GM19099 (cell line): Measurements from ENCODE around the gene MRAP.
A peak's percentile ranks its signal among the peaks of the same experiment; 100 is the strongest.

ENCODE experiments used
- POLR2A ChIP-seq: IDR thresholded peaks from 3 replicates; pipeline ENCODE4 v1.6.1; 2011; ENCODE audit warnings: low read depth; ENCODE audit not compliant: insufficient read length; ENCODE audit errors: extremely low read depth

Gene MRAP

GRCh38 chr21:32298658-32299081 is at the start of gene MRAP:
MRAP (plus strand) TSS chr21:32298855; CDS start chr21:32298972, 117 bp downstream.
- TF ChIP-seq POLR2A: no peak

DNA sequence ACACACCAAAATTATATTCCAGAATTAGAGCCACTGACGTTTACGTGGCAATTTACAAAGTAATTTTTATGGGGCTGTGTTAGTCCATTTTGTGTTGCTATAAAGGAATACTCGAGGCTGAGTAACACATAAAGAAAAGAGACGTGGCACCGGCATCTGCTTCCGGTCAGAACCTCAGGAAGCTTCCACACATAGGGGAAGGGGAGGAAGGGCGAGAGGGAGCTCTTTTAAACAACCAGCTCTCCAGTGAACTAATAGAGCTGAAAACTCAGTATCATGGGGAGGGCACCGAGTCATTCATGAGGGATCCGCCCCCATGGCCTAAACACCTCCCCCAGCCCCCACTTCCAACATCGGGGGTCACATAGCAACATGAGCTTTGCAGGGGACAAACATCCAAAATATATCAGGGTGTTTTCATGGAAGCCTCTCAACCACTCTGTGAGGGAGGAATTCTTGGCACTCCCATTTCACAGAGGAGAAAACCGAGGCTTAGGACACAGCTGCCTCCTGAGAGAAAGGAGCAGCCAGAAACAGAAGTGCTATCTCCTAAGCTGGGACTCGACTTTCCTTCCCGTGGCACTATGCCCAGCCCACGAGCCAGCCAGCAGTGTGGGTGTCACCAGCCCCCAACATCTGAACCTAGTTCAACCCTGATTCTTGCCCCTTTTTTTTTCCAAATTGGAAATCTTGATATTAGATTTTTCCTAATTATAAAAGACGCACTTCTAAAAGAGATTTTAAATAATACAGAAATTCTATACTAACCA is 49.0 kb upstream of the MRAP start:
- no peak for TF ChIP-seq POLR2A

- TF ChIP-seq POLR2A: no peak
Measured at GRCh38 chr21:32252136-32252535, 46.5 kb upstream of the MRAP start.

GRCh38 chr21:32253215-32253641 is 45.4 kb upstream of the MRAP start:
- TF ChIP-seq POLR2A: no peak

DNA sequence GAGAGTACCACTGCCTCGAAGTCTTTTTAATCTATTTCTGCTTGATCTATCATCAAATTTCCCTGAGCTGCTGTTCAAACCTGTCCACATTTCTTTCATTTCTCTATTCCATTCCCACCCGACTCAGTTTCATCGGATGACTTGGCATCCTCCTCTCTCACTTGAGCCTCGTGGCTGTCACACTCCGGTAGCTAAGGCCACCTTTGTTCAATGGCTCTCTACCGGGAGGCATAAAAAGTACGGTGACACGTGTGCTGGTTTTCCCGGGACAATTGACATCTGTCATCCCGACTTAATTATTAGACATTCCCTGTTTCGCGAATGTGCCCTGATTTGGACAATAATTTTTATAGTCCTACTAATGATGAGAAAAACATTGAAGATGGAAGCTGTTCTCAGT is 42.4 kb upstream of the MRAP start:
- TF ChIP-seq POLR2A: no peak

DNA sequence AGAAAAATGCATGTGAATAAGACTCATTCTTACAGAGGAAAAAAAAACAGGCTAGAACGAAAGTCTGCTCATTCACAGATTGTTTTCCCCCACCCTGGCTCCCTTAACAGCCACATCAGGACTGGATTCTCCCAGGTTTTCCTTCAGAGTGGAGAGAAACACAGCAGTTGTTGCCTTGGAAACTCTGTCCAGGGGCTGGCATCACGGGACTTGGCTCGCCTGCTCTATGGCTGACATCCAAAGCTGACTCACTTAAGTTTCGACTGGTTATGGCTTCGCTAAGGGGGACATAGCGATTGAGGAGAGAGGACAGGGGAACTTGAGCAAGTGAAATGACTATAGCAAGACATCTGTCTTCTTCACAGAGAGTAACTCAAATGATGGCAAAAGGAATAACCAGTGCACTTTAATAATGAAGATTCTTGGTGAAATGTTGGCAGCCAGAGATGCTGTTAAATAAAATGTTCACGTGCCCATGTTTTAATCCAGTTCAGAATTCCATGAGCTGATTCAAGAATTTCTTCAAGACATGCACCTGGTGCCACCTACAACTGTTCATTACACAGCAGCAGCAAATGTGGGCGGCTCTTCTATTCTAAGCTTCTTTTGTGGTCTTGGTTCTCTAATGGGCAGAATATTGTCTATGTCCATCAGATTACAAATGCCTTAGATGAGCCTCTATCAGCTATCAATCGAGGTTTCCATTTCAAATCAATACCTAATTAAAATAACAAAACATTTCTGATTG is 41.6 kb upstream of the MRAP start:
- TF ChIP-seq POLR2A: no peak

GRCh38 chr21:32257962-32258785 is 40.5 kb upstream of the MRAP start:
- TF ChIP-seq POLR2A: no peak

DNA sequence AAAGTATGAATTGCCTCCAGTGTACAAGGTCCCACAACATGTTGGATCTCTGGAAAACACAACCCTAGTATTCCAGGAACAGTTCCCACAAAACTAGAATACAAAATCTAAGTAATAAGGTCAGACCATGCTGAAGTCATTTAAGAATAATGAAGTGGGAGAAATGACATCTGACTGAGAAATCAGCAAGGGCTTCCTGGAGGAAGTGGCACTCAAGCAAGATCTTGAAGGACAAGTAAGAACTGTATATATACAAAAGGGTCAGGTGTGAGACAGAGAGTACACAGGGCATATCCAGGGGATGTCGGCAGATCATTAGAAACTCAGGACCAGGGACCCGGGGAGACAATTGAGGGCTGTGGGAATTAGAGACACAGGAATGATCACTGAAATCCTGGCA is 38.5 kb upstream of the MRAP start:
- no peak for TF ChIP-seq POLR2A

DNA sequence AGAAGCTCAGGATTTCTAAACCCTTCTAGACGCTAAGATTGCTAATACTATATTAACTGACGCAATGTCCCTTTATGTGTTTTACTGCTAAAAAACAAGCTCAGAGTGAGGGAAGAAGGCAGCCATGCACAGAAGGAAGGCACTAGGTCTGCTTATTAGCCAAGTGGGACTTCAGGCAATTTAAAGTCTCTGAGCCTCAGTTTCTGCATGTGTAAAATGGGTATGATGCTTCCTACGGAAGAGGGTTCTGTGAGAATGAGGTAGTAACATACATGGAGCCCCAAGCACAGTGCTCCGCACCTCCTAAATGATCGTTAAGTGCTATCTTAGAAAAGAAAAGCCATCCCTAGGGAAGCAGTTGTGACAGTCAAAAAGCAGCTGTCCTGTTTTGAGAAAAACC is 36.7 kb upstream of the MRAP start:
- no peak for TF ChIP-seq POLR2A

DNA sequence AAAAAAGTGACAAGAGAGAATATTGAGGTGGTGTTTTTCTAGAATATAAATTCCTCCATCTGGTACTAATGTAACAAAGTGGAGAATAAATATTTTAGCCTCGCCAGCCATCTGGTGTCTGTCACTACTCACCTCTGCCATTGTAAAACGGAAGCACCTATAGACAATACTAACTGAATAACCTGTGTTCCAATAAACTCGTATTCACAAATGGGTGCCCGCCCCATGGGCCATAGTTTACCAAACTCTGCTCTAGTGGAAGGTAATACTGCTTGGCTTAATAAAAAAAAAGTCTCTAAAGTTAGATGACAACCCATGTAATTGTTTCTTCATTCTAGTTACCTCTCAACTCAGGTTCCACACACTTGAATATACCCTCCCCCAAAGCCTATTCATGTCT is 27.9 kb upstream of the MRAP start:
- no peak for TF ChIP-seq POLR2A

GRCh38 chr21:32276671-32277070 is 22.0 kb upstream of the MRAP start:
- no peak for TF ChIP-seq POLR2A

- TF ChIP-seq POLR2A: no peak
Measured at GRCh38 chr21:32278103-32278502, 20.6 kb upstream of the MRAP start.

DNA sequence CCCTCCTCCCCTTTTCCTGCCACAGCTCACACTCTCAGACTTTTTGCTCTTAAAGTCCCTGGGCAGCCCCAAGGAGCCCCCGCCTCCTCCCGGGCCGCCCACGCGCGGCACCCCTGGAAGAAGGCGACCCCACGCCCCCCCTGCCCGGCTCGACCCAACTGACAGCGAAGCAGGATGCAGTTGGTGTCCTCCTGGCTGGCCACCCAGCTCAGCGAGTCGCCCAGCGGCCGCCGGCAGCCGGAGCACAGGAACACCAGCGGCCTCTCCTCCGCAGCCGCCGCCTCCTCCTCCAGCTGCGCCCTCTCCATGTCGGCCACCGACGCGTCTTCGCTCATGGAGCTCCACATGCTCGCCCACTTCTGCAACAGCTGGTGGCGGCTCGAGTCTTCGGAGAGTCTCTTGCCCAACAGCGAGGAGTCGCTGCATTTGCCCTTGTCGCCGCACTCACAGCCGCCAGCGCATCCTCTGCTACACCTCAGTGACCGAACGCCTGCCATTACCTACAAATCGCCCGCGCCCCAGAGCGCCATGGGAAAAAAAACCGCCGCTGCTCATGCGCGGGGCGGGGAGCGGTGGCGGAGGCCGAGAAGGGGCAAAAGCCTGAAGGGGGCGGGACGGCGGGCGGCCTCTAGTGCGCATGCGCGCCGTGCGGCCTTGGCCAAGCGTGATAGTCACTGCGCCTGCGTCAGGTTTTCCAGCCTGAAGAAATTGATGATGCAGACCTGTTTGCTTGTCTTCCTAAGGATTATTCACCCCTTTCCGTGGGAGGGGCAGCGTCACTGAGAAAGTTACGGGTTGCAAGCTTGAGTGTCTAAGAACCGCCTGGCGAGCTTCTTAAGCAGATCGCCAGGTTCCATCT is 19.9 kb upstream of the MRAP start, which contains the start of gene MIS18A:
TSS of gene MIS18A (minus strand) at position 532 of the 859 bp plus-strand sequence. CDS start at position 497, 35 bp downstream.
- TF ChIP-seq POLR2A: peak; percentile 72

GRCh38 chr21:32279377-32279680 is 19.3 kb upstream of the MRAP start:
- no peak for TF ChIP-seq POLR2A
